Hematopoietic multipotent progenitor cell treated with erythropoietin and hydrocortisone succinate and interleukin-3 and kit ligand, for 6 days (in vitro differentiated cells): ENCODE measurements around the gene TBRG4.

Experiments used
- DNase-seq: peaks from one replicate; pipeline ENCODE4 v3.0.0-alpha.2; 2015

TBRG4 gene

GRCh38 chr7:45088146-45088701 lies 23.3 kb downstream of the TBRG4 start:
- DNase-seq, result no peak

- no peak for DNase-seq
Measured at GRCh38 chr7:45087301-45088145, 24.0 kb downstream of the TBRG4 start.

GRCh38 chr7:45086331-45087065 lies 25.0 kb downstream of the TBRG4 start:
- DNase-seq, result no peak

GRCh38 chr7:45085619-45086200 lies 25.8 kb downstream of the TBRG4 start:
- no peak for DNase-seq

GRCh38 chr7:45084901-45085618 lies 26.4 kb downstream of the TBRG4 start:
- no peak for DNase-seq

GRCh38 chr7:45084336-45084735 lies 27.2 kb downstream of the TBRG4 start:
- no peak for DNase-seq

- DNase-seq, result no peak
Measured at GRCh38 chr7:45082831-45083331, 28.6 kb downstream of the TBRG4 start.

- DNase-seq, result no peak
Measured at GRCh38 chr7:45082031-45082830, 29.3 kb downstream of the TBRG4 start.

- no peak for DNase-seq
Measured at GRCh38 chr7:45081670-45081974, 29.9 kb downstream of the TBRG4 start.

- no peak for DNase-seq
Measured at GRCh38 chr7:45080958-45081669, 30.4 kb downstream of the TBRG4 start.

GRCh38 chr7:45080265-45080957 lies 31.1 kb downstream of the TBRG4 start:
- DNase-seq, result no peak

- no peak for DNase-seq
Measured at GRCh38 chr7:45078125-45078681, 33.3 kb downstream of the TBRG4 start.

GRCh38 chr7:45077579-45077978 lies 33.9 kb downstream of the TBRG4 start:
- no peak for DNase-seq

GRCh38 chr7:45076946-45077345 lies 34.6 kb downstream of the TBRG4 start:
- no peak for DNase-seq

- DNase-seq, result no peak
Measured at GRCh38 chr7:45075871-45076796, 35.4 kb downstream of the TBRG4 start.

- no peak for DNase-seq
Measured at GRCh38 chr7:45075355-45075644, 36.2 kb downstream of the TBRG4 start.

- no peak for DNase-seq
Measured at GRCh38 chr7:45074528-45075354, 36.8 kb downstream of the TBRG4 start.

- DNase-seq, result no peak
Measured at GRCh38 chr7:45073786-45074527, 37.5 kb downstream of the TBRG4 start.
